Esophagus muscularis mucosa (tissue), 4 donors: Measurements from ENCODE around the gene PCDHB15. TPM values are rescaled to one million over a fixed set of nuclear protein-coding genes. Genes with fewer than 3 reads are reported as not detected.

Experiments used
- DNase-seq: peaks from one replicate; pipeline ENCODE4 v3.0.0-alpha.2; 2017; ENCODE audit errors: extremely low spot score
- H3K27ac ChIP-seq, 4 donors: fragments of 200-600 bp; sonication (generic); replicated peaks in 1 of 4; 1 replicate in 3 of 4; 2 replicates in 1 of 4; pipeline ENCODE4 v1.5.1; 2016 to 2019; ENCODE audit warnings: mild to moderate bottlenecking in 1 of 4
- H3K27me3 ChIP-seq, 4 donors: fragments of 200-600 bp; sonication (generic); one replicate each; pipeline versions ENCODE4 v1.5.1 to v1.6.0; 2016 to 2019
- H3K36me3 ChIP-seq, 4 donors: fragments of 200-600 bp; sonication (generic); one replicate each; pipeline ENCODE4 v1.5.1; 2016 to 2019
- H3K4me1 ChIP-seq, 4 donors: fragments of 200-600 bp; sonication (generic); one replicate each; pipeline ENCODE4 v1.5.1; 2016 to 2019
- H3K4me3 ChIP-seq, 4 donors: fragments of 200-600 bp; sonication (generic); 1 replicate in 2 of 4; 2 replicates in 2 of 4; pipeline ENCODE4 v1.5.1; 2016 to 2019; ENCODE audit warnings: mild to moderate bottlenecking in 4 of 4, moderate library complexity in 1 of 4
- H3K9me3 ChIP-seq, 4 donors: fragments of 200-600 bp; sonication (generic); 1 replicate in 3 of 4; 2 replicates in 1 of 4; pipeline ENCODE4 v1.5.1; 2016 to 2019
- CTCF ChIP-seq, 3 experiments: fragments of 200-600 bp in 2 of 3; fragments of 450-650 bp in 1 of 3; sonication (generic) in 2 of 3; IDR thresholded peaks; one replicate each; pipeline ENCODE4 v1.5.1; 2017 to 2019; ENCODE audit warnings: antibody characterized with exemption in 3 of 3, mild to moderate bottlenecking in 2 of 3, moderate library complexity in 1 of 3
- EP300 ChIP-seq: sonication (generic); formaldehyde crosslinking; IDR thresholded peaks from one replicate; pipeline ENCODE4 v1.6.1; 2017; ENCODE audit warnings: antibody characterized with exemption
- POLR2A ChIP-seq: fragments of 450-650 bp; IDR thresholded peaks from one replicate; pipeline ENCODE4 v1.6.1; 2017; ENCODE audit warnings: antibody characterized with exemption, moderate library complexity, mild to moderate bottlenecking, low read depth
- POLR2AphosphoS5 ChIP-seq, 2 donors: sonication (generic); formaldehyde crosslinking; IDR thresholded peaks; one replicate each; pipeline ENCODE4 v1.6.1; 2017; ENCODE audit warnings: antibody characterized with exemption in 2 of 2
- WGBS: methylation state at CpG from one replicate; pipeline ENCODE4 v1.1.5; 2018; 5-methylcytosine and 5-hydroxymethylcytosine counted together
- intact Hi-C: fragments of 100-400 bp; cut with DNase I; formaldehyde crosslinking; loops from one replicate; pipeline ENCODE4 v1.15.1; 2023
- total RNA-seq, 4 donors: library from RNA; depleted of rRNA; stranded (reverse); fragments of >200 nt; gene quantifications; one replicate each; pipeline versions ENCODE4 v1.1.0 to v1.2.1, GENCODE V29; 2016

Gene PCDHB15
- total RNA-seq, 4 donors from 2014 or later: 4.0 to 7.0 (median 4.5) TPM

GRCh38 chr5:141260458-141261237, 15.5 kb downstream of the PCDHB15 start:
- Histone ChIP-seq H3K27me3 (no peaks in the 10 kb centered on the region), H3K9me3 (peaks cover 38 to 100% (median 100%) of the 10 kb centered on the region in 4 donors), H3K27ac (no peak overlapping the region), H3K36me3 (peaks cover 0 to 9% (median 2%) of the 10 kb centered on the region in 4 donors), H3K4me3 (no peak overlapping the region), H3K4me1 (no peaks in the 10 kb centered on the region)
- WGBS: 74% methylated on average over 5 of the region's 5 CpGs
- no peak for DNase-seq
- intact Hi-C loops: no loop called here
- TF ChIP-seq EP300 (no peak), CTCF (IDR thresholded peaks at IDR 0.05) (no peak), POLR2AphosphoS5 (IDR thresholded peaks at IDR 0.05) (no peak), POLR2A (no peak)

DNA sequence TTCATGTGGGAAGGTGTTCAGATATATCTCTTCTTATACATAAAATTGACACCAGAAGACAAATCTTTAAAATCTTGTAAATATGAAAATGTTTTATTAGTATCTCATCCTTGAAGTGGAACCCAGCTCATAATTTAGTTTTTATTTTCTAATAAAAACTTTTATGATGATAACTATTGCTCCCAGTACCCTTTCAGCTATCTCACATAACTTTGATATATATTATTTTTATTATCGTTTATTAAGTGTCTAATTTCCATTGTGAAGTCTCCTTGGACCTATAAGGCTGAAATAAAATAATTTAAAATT, 16.0 kb downstream of the PCDHB15 start:
- no peaks in the 10 kb centered on the region for H3K4me1 ChIP-seq
- H3K27ac ChIP-seq: no peak overlapping the region
- WGBS: 72% methylated on average over 1 of the region's 1 CpG
- TF ChIP-seq POLR2AphosphoS5 (IDR thresholded peaks at IDR 0.05): no peak
- TF ChIP-seq EP300: no peak
- no peak for TF ChIP-seq CTCF (IDR thresholded peaks at IDR 0.05)
- no peak for TF ChIP-seq POLR2A
- H3K27me3 ChIP-seq: no peaks in the 10 kb centered on the region
- H3K4me3 ChIP-seq: no peak overlapping the region
- peaks cover 38 to 100% (median 100%) of the 10 kb centered on the region in 4 donors for H3K9me3 ChIP-seq
- intact Hi-C loops: no loop called here
- no peak for DNase-seq
- peaks cover 0 to 15% (median 3%) of the 10 kb centered on the region in 4 donors for H3K36me3 ChIP-seq

DNA sequence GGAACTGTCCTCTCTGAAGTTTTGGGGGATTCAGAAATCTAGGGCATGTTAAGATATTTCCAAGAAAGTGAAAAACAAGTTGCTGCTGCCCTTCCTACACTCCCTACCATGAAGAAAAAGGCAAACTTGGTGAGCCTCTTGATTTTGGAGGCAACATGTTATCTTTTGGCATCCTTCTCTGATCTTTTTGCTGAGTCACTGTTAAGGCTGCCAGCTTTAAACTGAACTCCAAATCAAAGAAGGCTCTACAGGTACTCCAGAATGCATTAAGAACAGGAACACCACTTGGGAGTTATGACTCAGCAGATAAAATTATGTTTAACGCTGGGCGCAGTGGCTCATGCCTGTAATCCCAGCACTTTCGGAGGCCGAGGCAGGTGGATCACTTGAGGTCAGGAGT, 24.0 kb downstream of the PCDHB15 start:
- DNase-seq: no peak
- intact Hi-C loops: no loop called here
- 97% methylated on average over 4 of the region's 4 CpGs for WGBS

GRCh38 chr5:141272906-141273305, 27.7 kb downstream of the PCDHB15 start:
- Histone ChIP-seq H3K9me3 (peaks cover 8 to 98% (median 96%) of the 10 kb centered on the region in 4 donors), H3K27me3 (no peaks in the 10 kb centered on the region), H3K4me1 (no peaks in the 10 kb centered on the region), H3K27ac (no peak overlapping the region), H3K36me3 (no peaks in the 10 kb centered on the region), H3K4me3 (no peak overlapping the region)
- 54% methylated on average over 3 of the region's 3 CpGs for WGBS
- intact Hi-C loops: no loop called here
- no peak for TF ChIP-seq EP300
- TF ChIP-seq POLR2A: no peak
- TF ChIP-seq CTCF (IDR thresholded peaks at IDR 0.05): no peak
- TF ChIP-seq POLR2AphosphoS5 (IDR thresholded peaks at IDR 0.05): no peak
- no peak for DNase-seq

More for the DNA sequence above, 24.0 kb downstream of the PCDHB15 start:
- Histone ChIP-seq H3K4me3 (no peak overlapping the region), H3K9me3 (peaks cover 8 to 100% (median 99%) of the 10 kb centered on the region in 4 donors), H3K27me3 (no peaks in the 10 kb centered on the region), H3K27ac (no peak overlapping the region), H3K4me1 (no peaks in the 10 kb centered on the region), H3K36me3 (peaks cover 0 to 7% (median 3%) of the 10 kb centered on the region in 4 donors)
- TF ChIP-seq CTCF (IDR thresholded peaks at IDR 0.05): no peak
- TF ChIP-seq POLR2AphosphoS5 (IDR thresholded peaks at IDR 0.05): no peak

GRCh38 chr5:141298376-141298775, 53.2 kb downstream of the PCDHB15 start:
- H3K4me1 ChIP-seq: no peaks in the 10 kb centered on the region
- intact Hi-C loops: no loop called here
- peaks cover 0 to 23% (median 5%) of the 10 kb centered on the region in 4 donors for H3K36me3 ChIP-seq
- no peak for TF ChIP-seq POLR2AphosphoS5 (IDR thresholded peaks at IDR 0.05)
- no peak for TF ChIP-seq CTCF (IDR thresholded peaks at IDR 0.05)
- TF ChIP-seq POLR2A: no peak
- no peak for TF ChIP-seq EP300
- 86% methylated on average over 4 of the region's 4 CpGs for WGBS
- H3K27ac ChIP-seq: no peak overlapping the region
- no peak overlapping the region for H3K4me3 ChIP-seq
- no peaks in the 10 kb centered on the region for H3K27me3 ChIP-seq
- peaks cover 5 to 98% (median 97%) of the 10 kb centered on the region in 4 donors for H3K9me3 ChIP-seq
- no peak for DNase-seq
